Bronchial smooth muscle cell (primary cell): Measurements from ENCODE around the gene SSR2. TPM values are rescaled to one million over a fixed set of nuclear protein-coding genes. Genes with fewer than 3 reads are reported as not detected.

Experiments
- total RNA-seq: library from RNA; depleted of rRNA; stranded (reverse); fragments of >200 nt; gene quantifications from 2 replicates; pipeline ENCODE4 v1.2.1, GENCODE V29; 2014

SSR2 gene
- 363 and 500 TPM in 2 replicates for total RNA-seq

DNA sequence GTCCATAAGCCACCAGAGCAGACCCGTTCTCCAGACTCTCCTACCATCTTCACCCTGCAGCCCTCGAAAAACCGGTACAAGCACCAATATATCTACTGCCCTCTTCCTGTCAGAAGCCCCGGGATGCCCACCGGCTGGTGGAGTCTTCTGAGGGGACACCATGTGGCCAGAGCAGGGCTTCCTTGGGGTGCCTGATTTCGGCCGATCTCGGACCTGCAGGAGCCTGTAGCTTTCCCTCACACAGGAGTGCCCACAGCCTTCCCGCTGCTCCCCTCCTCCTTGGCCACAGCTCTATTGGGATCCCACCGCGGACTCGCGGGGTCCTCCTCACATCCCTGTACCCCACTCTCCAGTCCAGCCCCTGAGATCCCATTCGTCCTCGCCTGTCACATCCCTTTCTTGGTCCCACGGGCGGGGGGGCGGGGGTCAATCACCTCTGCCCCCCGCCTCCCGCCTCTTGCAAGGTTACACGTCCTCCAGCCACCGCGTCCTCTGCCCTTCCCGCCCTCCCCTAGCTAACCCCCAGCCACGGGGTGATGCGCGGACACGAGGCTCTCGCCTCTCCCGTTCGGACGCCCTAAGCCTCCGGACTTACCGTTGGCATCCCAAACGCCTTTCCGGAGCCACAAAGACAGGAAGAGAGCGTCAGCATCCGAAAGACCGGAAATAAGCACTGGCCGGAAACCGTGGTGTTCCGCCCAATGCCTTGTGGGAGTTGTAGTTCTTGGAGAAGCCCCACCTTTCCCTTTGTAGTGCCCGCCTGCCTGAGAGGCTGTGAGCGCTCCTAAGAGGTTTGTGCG, at the start of gene SSR2:
SSR2 (minus strand) TSS at position 659 of the 800 bp plus-strand sequence. CDS start 784 bp downstream, outside the sequence.

DNA sequence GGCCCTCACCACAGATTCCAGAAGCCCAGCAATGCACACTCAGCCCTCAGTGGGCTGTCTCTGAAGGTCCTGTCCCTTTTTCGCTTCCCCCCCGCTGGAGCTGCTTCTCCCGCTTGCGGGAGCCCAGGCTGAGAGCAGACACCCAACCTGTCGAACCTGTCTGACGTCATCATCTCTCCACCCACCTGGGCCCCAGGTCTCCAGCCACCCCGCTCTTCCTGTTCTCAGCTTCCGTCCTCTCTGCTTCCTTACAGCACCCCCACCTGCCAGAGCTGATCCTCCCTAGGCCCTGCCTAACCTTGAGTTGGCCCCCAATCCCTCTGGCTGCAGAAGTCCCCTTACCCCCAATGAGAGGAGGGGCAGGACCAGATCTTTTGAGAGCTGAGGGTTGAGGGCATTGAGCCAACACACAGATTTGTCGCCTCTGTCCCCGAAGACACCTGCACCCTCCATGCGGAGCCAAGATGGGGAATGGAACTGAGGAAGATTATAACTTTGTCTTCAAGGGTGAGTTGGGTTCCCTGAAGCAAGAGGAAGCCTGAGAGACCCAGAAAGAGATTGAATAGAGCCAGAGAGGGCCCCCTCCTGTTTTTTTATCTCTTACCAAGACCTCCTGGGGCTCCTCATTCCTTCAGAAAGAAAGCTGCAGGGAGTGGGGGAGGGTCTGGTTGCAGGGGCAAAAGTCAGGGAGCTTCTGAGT, 40.3 kb upstream of the SSR2 start, which contains the start of gene RAB25:
RAB25 (plus strand) TSS at position 224 of the 700 bp plus-strand sequence; CDS start at position 465, 241 bp downstream.

DNA sequence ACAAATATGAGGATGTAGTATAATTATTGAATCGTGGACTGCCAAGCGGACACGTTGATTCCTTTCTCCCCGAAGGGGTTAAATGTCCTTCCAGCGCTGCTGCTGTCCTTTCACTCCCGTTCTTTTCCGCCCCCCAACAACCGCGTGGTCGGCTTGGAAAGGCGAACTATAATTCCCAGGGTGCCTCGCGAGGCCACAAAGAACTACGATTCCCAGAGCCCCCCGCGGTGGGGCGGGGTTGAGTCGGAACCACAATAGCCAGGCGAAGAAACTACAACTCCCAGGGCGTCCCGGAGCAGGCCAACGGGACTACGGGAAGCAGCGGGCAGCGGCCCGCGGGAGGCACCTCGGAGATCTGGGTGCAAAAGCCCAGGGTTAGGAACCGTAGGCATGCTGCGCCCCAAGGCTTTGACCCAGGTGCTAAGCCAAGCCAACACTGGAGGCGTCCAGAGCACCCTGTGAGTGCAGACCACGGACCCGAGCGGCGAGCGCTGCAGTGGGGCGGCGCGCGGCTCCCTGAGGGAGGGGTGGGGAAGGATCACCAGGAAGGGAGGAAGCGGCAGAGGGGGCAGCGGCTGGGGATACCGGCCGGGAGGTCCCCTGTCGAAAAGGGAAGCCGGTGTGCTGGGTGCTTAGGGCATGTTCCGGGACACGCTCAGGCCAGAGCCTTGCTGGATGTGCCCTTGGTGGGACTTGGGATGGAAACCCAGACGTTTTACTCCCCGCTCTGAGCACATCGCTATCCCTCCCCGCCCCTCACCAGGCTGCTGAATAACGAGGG, 33.9 kb upstream of the SSR2 start, which contains the start of gene LAMTOR2:
LAMTOR2 (plus strand) TSS at position 283 of the 781 bp plus-strand sequence; CDS start at position 391, 108 bp downstream.

DNA sequence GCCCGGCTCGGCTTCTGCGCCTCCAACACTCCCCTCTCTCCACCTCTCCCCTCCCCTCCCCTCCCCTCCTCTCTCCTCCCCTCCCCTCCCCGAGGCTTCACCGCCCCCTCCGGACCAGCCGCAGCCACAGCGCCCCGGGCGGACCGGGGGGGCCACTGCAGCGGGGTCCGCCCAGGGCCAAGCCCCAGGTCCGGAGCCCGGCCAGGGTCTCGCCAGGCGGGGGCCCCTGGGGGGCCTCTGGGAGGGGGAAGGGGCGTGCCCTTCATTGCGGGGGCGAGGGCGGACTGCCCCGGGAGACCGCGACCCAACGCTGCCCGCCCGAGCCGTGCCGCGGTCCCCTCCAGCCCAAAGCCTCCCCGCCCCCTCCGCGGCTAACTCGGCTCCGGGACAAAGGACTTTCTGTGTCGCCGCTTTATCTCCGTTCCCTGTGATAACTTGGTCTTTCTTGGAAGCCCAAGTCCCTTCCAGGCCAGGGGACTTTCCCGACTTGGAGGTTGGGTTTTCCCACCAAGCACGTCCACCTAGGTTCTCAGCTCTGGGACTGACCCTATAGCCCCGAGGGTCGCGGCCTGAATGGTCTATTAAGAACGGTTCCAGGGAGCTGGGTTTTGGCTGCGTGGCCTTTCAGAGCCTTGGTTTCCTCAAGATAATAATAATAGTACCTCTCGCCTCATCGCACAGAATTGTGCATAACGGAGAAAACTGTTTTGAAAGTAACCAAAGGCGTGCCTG, 33.2 kb upstream of the SSR2 start, which contains the start of gene UBQLN4:
UBQLN4 (minus strand) TSS at position 31 of the 732 bp plus-strand sequence. CDS start 97 bp downstream, outside the sequence.

DNA sequence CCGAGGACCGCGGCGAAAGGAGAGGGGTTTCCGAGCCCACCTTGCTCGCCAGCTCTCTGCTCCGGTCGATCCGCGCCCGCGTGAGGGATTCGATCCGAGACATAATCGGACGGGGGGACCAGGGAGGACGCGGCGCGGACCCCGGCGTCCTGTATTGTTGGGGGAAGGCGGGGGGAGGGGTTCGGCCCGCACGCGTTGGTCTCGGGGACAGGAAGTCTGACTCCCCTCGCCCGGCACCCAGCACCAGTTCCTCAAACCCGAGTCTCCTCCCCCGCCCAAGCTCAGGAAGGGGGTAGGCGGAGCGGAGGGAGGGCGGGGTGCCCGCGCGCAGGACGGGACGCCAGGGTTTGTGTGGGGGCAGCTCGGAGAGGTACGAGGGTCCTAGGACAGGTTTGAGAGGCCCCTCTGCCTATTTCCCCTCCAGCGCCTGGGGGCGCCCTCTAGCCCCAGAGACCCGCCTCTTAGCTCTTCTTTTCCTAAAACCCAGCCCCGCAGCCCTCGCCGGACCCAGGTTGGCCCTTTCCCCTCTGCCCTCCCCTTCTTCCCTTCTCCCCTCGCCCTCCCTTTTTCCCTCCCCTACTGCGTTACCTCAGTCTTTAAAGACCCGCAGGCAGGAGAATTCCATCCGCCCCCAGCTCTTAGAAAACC, 42.3 kb downstream of the SSR2 start, which contains the start of gene ARHGEF2:
ARHGEF2 (minus strand) TSS at position 223 of the 648 bp plus-strand sequence; CDS start at position 103, 120 bp downstream.

Other genes with a start within 250 kb of the SSR2 start
- gene GON4L, start 163.7 kb downstream of the SSR2 start, total RNA-seq: 23.6 and 24.1 TPM in 2 replicates
- 37.8 and 39.4 TPM in 2 replicates for gene SYT11, start 161.4 kb downstream of the SSR2 start, total RNA-seq
- 24.6 and 40.6 TPM in 2 replicates for gene RIT1, start 109.6 kb downstream of the SSR2 start, total RNA-seq
- 18.0 and 24.0 TPM in 2 replicates for gene KHDC4, start 86.5 kb downstream of the SSR2 start, total RNA-seq
- gene RXFP4, start 79.3 kb downstream of the SSR2 start, total RNA-seq: not detected in 2 replicates
- gene ARHGEF2, start 42.4 kb downstream of the SSR2 start, total RNA-seq: 68.9 and 151 TPM in 2 replicates
- gene UBQLN4, start 32.8 kb upstream of the SSR2 start, total RNA-seq: 6.4 and 6.9 TPM in 2 replicates
- gene LAMTOR2, start 33.8 kb upstream of the SSR2 start, total RNA-seq: 68.1 and 77.3 TPM in 2 replicates
- 0.09 TPM in 1 of 2 replicates, not detected in the other for gene RAB25, start 40.2 kb upstream of the SSR2 start, total RNA-seq
- 1.2 and 1.4 TPM in 2 replicates for gene MEX3A, start 61.5 kb upstream of the SSR2 start, total RNA-seq
- 1,299 and 1,396 TPM in 2 replicates for gene LMNA, start 93.8 kb upstream of the SSR2 start, total RNA-seq
- gene SEMA4A, start 132.6 kb upstream of the SSR2 start, total RNA-seq: 0.95 and 1.6 TPM in 2 replicates
- gene SLC25A44, start 173.2 kb upstream of the SSR2 start, total RNA-seq: 5.5 and 6.0 TPM in 2 replicates
- gene PMF1, start 192.1 kb upstream of the SSR2 start, total RNA-seq: 16.2 and 24.6 TPM in 2 replicates
- 0.16 and 0.26 TPM in 2 replicates for gene BGLAP, start 221.2 kb upstream of the SSR2 start, total RNA-seq
- 0.47 and 0.60 TPM in 2 replicates for gene PAQR6, start 227.1 kb upstream of the SSR2 start, total RNA-seq